PC-9 (cell line): Measurements from ENCODE around the gene TIMM8A.

Experiments used
- CTCF ChIP-seq: fragments of 200-600 bp; sonication (generic); conservative IDR thresholded peaks from 2 replicates; pipeline ENCODE4 v1.6.1; 2017; ENCODE audit warnings: mixed run types, antibody characterized with exemption, mild to moderate bottlenecking, moderate library complexity
- EZH2 ChIP-seq: fragments of 200-600 bp; sonication (generic); IDR thresholded peaks from 2 replicates; pipeline ENCODE4 v1.8.0; 2017; ENCODE audit warnings: antibody characterized with exemption, low read depth

DNA sequence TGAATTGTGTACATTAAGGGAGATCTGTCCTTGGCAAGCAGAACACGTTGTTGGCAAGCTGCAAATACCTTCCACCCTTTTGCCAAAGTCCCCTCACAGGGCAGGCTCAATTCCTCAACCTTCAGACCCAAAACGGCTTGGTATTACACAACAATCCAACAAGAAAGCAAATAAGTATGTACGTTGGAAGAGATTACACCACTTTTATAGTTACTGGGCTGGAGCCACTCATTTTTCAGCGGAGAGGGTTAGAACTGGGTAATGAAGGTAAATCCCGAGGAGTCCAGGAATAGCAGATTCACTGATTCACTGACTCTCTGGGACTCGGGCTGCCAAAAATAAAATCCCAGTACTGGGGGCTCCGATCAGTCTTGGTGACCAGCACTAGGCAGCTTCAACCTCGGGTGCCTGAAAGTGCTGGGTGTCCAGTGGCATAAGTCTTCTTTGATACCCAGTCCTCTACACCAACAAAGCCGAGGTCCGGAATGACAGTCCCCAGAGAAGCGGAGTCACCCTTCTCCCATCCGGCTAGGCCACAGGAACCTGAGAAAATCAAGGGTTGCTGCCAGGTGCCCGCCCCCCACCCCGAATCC, 587 bp downstream of the TIMM8A start:
- TF ChIP-seq CTCF (no peak), EZH2 (no peak)
